HG02678 (cell line): ENCODE data around the gene PIPOX.

Source experiments
- ATAC-seq: cut with Tn5 transposase; IDR thresholded peaks from one replicate; pipeline ENCODE4 v1.9.1; 2021; ENCODE audit warnings: mild to moderate bottlenecking, moderate library complexity; ENCODE audit not compliant: unreplicated experiment

Gene PIPOX

GRCh38 chr17:29046473-29046839 lies 3.5 kb downstream of the PIPOX start:
- no peak for ATAC-seq

GRCh38 chr17:29048440-29049368 lies 5.8 kb downstream of the PIPOX start:
- ATAC-seq, result no peak

GRCh38 chr17:29049541-29050145 lies 6.7 kb downstream of the PIPOX start:
- no peak for ATAC-seq

- ATAC-seq, result no peak
Observed at GRCh38 chr17:29050176-29050575, 7.2 kb downstream of the PIPOX start.

GRCh38 chr17:29051194-29051593 lies 8.3 kb downstream of the PIPOX start:
- ATAC-seq, result no peak

DNA sequence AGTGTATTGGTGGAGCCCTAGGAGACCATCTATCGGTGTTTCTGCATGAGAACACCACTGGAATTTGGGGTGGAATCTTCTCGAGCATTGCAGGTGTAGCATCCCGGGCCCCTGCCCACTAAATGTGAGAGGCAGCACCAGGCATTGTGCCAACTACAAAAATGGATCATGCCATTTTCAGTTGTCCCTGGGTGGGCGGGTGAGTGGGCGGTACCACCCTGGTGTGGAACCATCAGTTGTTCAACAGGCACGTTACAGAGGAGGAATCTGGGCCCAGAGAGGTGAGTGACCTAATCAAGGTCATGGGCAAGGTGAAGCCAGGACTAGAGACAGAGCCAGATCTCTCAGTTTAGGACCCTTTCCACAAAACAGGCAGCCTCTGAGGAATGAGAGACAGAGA lies 8.8 kb downstream of the PIPOX start:
- ATAC-seq, result no peak

DNA sequence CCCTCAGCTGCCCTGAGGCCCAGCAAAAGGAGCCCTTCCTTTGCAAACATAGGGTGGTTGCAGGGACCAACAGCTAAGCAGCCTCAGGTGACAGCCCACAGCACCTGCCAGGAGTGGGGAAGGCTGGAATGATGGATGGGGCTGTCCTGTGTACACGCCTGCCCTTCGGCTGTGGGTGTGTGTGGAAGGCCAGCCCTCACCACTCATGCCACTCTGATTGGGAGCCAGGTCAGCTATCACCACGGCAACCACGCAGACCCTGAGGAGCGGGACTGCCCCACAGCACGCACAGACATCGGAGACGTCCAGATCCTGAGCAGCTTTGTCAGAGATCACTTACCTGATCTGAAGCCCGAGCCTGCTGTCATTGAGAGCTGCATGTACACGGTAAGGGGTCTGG lies 11.9 kb downstream of the PIPOX start:
- no peak for ATAC-seq

DNA sequence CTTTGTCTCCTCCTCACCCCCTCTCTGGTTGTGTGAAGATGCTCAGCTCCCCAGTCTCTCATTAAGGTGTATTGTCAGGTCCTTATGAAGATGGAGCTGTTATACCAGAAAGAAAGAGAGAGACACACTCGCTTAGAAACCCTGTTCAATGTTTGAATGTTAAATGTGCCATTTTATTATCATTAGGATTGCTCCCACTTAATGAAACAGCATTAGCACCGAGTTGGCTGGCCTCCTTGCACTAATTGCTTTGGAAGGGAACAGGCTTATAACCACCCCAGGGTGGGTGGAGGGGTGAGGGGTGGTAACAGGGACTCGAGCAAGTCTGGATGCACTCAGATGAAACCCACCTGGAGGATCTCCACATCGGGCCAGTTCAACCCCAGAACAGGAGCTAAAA lies 14.4 kb downstream of the PIPOX start:
- no peak for ATAC-seq

- ATAC-seq, result no peak
Observed at GRCh38 chr17:29058391-29058790, 15.4 kb downstream of the PIPOX start.

DNA sequence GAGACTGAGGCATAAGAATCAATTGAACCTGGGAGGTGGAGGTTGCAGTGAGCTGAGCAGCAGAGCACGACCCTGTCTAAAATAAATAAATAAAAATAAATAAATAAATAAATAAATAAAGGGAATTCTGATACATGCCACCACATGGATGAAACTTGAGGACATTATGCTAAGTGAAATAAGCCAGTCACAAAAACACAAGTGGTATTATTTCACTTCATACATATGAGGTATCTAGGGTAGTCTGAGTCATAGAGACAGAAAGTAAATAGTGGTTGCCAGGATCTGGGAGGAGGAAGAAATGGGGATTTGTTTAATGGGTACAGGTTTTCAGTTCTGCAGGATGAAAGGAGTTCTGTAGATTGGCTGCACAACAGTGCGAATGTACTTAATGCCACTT lies 16.3 kb downstream of the PIPOX start:
- ATAC-seq, result no peak

- no peak for ATAC-seq
Observed at GRCh38 chr17:29060475-29060874, 17.5 kb downstream of the PIPOX start.

DNA sequence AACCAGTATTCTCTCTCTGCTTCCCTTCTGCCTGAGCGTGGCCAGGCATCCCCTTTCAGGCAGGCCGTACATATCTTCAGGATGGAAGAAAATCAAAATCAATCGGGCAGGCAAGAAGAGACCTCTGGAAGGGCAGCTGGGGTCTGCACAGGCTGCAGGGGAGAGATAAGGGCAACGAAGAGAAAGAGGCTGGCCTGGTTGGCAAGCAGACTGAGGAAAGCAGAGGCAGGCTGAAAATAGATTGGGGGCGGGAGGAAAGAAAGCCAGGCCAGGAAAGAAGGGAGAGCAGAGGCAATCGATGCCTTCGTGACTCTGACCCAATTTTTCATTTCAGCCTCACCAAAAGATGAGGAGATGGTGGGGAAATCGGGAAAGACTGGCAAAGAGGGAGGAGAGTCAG lies 18.1 kb downstream of the PIPOX start:
- no peak for ATAC-seq

DNA sequence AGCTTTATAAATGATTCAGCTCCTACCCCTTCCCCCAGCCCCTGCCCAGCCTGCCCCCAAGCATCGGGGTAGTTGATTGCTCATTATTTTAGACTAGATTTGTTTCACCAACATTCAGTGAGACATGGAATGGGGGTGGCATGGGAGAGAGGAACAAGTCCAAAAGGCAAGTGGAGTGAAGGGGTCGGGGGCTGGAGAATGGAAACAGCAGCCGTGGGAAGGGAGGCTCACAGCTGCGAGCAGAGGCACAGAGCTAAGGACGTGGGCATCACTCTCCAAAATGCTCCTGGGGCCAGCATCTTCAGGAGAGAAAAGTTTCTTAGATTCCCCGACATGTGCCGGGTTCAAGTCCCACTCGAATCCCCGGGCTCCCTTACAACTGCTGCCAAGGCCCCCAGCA lies 19.3 kb downstream of the PIPOX start:
- ATAC-seq, result no peak

GRCh38 chr17:29063992-29064391 lies 21.1 kb downstream of the PIPOX start:
- no peak for ATAC-seq

- no peak for ATAC-seq
Observed at GRCh38 chr17:29066047-29066446, 23.1 kb downstream of the PIPOX start.

DNA sequence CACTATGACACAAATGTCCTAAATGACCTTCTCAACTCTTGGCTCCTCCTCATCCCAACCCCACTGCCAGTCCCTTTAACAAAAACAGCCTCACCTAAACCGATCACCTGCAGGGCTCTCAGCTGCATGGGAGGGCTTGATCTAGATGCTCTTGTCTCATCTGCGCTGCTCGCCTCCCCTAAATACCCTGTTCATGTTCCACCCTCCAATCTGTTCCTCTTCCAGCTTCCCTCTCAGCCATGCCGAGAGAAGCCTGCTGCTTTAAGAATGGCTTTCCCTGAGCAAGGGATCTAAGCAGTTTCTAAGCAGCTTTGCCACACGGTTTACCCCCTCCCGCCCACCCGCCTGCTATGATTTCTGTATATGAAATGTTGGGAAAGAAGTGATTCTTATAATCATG lies 23.7 kb downstream of the PIPOX start:
- ATAC-seq, result no peak

GRCh38 chr17:29068818-29069217 lies 25.9 kb downstream of the PIPOX start:
- no peak for ATAC-seq

DNA sequence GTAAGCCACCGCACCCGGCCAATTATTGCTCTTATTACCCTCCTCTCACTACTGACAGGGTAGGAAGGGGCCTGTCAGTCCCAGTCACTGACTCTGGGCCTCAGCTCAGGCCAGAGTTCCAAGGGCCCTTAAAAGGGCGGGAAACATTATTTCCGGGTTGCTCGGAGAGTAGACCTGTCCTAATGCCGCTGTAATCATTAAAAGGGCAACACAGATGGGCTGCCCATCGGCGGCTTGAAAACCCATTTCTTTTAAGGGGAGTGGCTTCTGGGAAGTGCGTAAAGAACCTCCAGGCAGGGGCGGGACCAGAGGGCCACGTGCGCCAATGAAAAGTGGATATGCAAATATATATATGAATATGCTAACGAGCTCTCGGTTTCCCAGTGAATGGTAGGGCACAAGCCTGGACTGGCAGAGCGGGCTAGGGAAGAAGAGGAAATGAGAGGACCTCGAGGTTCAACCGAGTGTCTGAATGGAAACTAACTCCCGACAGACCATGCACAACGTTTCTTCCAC lies 26.6 kb downstream of the PIPOX start:
- no peak for ATAC-seq

- no peak for ATAC-seq
Observed at GRCh38 chr17:29070308-29070707, 27.4 kb downstream of the PIPOX start.

DNA sequence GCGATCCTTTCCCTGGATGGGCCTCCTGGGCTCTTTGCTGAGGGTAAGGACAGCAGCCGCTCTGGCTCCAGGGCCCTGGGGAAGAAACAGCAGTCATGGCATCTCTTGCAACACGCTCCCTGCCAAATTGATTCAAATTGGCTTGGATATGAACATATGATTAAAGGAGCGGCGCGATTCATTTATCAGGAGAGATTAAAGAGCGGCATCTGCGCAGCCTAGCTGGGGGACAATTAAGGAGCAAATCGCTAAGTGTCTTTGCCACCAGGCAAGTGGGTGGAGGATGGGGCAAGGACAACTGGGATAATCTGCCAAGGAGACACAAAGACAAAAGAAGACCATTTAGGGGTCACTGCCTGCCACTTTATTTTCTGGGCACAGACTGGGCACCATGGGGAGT lies 27.8 kb downstream of the PIPOX start:
- ATAC-seq, result no peak

DNA sequence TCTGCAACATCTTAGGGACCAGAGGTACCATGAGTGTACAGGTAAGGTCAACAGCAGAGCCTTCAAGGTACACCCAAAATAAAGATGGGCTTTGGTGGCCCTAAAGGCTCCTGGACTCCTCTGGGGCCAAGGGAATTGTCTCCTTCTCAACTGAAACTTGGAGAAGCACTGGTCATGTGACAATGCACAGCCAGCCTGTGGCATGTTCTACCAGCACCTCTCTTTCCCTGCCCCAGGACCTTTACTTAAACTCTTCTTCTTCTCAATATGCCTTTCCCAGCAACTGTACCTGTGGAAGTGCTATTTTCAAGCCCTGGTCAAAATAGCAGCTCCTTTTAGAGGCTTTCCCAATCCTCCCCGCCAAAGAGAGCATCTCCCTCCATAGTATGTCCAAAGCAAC lies 28.4 kb downstream of the PIPOX start:
- no peak for ATAC-seq

DNA sequence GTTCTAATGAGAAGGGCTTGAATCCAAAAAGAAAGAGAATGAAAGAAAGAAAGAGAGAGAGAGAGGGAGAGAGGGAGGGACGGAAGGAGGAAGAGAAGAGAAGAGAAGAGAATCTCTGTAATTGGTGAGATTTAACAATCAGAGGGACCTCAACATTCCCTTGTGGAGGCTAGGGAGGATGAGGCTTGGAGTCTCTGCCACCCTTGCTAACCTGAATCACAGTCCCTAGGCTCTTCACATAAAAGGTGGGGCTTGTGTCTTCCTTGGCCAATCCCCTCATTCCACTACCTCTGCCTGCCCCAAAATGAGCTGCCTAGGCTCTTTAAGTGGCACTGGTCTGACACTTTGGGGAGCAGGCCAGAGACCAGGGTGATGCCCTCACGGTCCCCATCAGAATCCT lies 30.1 kb downstream of the PIPOX start:
- no peak for ATAC-seq
